OCI-LY3 (cell line): ENCODE results near the gene ADRB2.
"Not testable (repeated sequence)": the region's sequence is repeated elsewhere in the genome, so short reads cannot be mapped to it uniquely, and the experiment has no call there.

Source experiments
- EZH2phosphoT487 ChIP-seq: fragments of 200-600 bp; shearing (Covaris generic); IDR thresholded peaks from 2 replicates; pipeline ENCODE4 v1.6.1; 2018; ENCODE audit warnings: antibody characterized with exemption, mixed run types, low read depth
- TF ChIP-seq, protein P1 (sequence below): fragments of 200-600, 300-600 bp; sonication (generic); IDR thresholded peaks from 2 replicates; pipeline ENCODE4 v1.5.1; 2014; ENCODE audit warnings: antibody characterized with exemption, low read length, low read depth

DNA sequence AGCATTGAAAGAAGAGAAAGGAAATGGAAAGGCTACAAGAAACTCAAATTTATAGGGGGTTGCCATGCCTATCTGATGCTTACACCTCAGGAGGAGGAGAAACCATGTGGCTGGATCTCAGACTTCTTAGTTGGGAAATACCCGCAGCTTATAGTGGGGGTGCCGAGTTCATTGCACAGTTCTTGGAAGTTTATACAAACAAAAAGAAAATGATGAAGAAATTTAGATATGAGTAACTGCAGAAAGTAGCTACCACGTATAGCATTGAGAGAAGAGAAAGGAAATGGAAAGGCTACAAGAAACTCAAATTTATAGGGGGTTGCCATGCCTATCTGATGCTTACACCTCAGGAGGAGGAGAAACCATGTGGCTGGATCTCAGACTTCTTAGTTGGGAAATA is 23.0 kb upstream of the ADRB2 start:
- TF ChIP-seq, protein P1, sequence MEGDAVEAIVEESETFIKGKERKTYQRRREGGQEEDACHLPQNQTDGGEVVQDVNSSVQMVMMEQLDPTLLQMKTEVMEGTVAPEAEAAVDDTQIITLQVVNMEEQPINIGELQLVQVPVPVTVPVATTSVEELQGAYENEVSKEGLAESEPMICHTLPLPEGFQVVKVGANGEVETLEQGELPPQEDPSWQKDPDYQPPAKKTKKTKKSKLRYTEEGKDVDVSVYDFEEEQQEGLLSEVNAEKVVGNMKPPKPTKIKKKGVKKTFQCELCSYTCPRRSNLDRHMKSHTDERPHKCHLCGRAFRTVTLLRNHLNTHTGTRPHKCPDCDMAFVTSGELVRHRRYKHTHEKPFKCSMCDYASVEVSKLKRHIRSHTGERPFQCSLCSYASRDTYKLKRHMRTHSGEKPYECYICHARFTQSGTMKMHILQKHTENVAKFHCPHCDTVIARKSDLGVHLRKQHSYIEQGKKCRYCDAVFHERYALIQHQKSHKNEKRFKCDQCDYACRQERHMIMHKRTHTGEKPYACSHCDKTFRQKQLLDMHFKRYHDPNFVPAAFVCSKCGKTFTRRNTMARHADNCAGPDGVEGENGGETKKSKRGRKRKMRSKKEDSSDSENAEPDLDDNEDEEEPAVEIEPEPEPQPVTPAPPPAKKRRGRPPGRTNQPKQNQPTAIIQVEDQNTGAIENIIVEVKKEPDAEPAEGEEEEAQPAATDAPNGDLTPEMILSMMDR, result not testable (repeated sequence)
- not testable (repeated sequence) for TF ChIP-seq EZH2phosphoT487
